Skin of body (tissue), 2 donors: ENCODE measurements around the gene TRMT44. TPM values are rescaled to one million over a fixed set of nuclear protein-coding genes. Genes with fewer than 3 reads are reported as not detected.
A peak's percentile ranks its signal among the peaks of the same experiment; 100 is the strongest.
"Not testable (repeated sequence)": the region's sequence is repeated elsewhere in the genome, so short reads cannot be mapped to it uniquely, and the experiment has no call there.

ENCODE experiments used
- DNase-seq: peaks from one replicate; lab custom pipeline; 2025; lab: John Stamatoyannopoulos, UW
- total RNA-seq: library from RNA; depleted of rRNA; stranded (reverse); fragments of >200 nt; gene quantifications from one replicate; pipeline ENCODE4 v1.2.3, GENCODE V29; 2014

Gene TRMT44
- total RNA-seq, 1 donor from 2014 or later: 16.2 TPM

GRCh38 chr4:8405516-8405875, 35.1 kb upstream of the TRMT44 start:
- DNase-seq: no peak

GRCh38 chr4:8406887-8407286, 33.7 kb upstream of the TRMT44 start:
- DNase-seq: not testable (repeated sequence)

GRCh38 chr4:8407316-8407715, 33.3 kb upstream of the TRMT44 start:
- no peak for DNase-seq

- DNase-seq: no peak
Observed at GRCh38 chr4:8407756-8408155, 32.8 kb upstream of the TRMT44 start.

GRCh38 chr4:8409264-8410065, 31.1 kb upstream of the TRMT44 start:
- peak; percentile 56 for DNase-seq

- DNase-seq: no peak
Observed at GRCh38 chr4:8410066-8410625, 30.4 kb upstream of the TRMT44 start.

- DNase-seq: peak; percentile 71
Observed at GRCh38 chr4:8410641-8411271, 29.8 kb upstream of the TRMT44 start.

- DNase-seq: no peak
Observed at GRCh38 chr4:8411351-8412180, 29.0 kb upstream of the TRMT44 start.

GRCh38 chr4:8412288-8412687, 28.3 kb upstream of the TRMT44 start:
- DNase-seq: no peak

GRCh38 chr4:8414377-8414776, 26.2 kb upstream of the TRMT44 start:
- no peak for DNase-seq

GRCh38 chr4:8417071-8417614, 23.4 kb upstream of the TRMT44 start:
- DNase-seq: no peak

- DNase-seq: no peak
Observed at GRCh38 chr4:8419222-8420041, 21.1 kb upstream of the TRMT44 start.

GRCh38 chr4:8420151-8420550, 20.4 kb upstream of the TRMT44 start:
- not testable (repeated sequence) for DNase-seq

GRCh38 chr4:8422327-8422726, 18.2 kb upstream of the TRMT44 start:
- DNase-seq: no peak

- no peak for DNase-seq
Observed at GRCh38 chr4:8422786-8423185, 17.8 kb upstream of the TRMT44 start.

GRCh38 chr4:8427262-8427661, 13.3 kb upstream of the TRMT44 start:
- no peak for DNase-seq

- DNase-seq: peak; percentile 51
Observed at GRCh38 chr4:8427761-8428287, 12.8 kb upstream of the TRMT44 start.

- peak; percentile 83 for DNase-seq
Observed at GRCh38 chr4:8428288-8429097, 12.1 kb upstream of the TRMT44 start.

GRCh38 chr4:8431553-8431952, 9.0 kb upstream of the TRMT44 start:
- DNase-seq: no peak

GRCh38 chr4:8433136-8433535, 7.4 kb upstream of the TRMT44 start:
- DNase-seq: no peak
